ENCODE measurements around the gene HERC6.
A peak's percentile ranks its signal among the peaks of the same experiment; 100 is the strongest.

Gene HERC6

GRCh38 chr4:88439161-88439760, 60.6 kb downstream of the HERC6 start:
- DNase-seq (ENCODE audit: low spot score) (no peak), ATAC-seq (ENCODE audit: low read depth) (peak; percentile 78)
- H3K36me3 ChIP-seq (ENCODE audit: low read depth) = no peaks in the 10 kb centered on the region
- H3K27me3 ChIP-seq (ENCODE audit: insufficient read depth, poor library complexity, severe bottlenecking) = no peaks in the 10 kb centered on the region
- no peaks in the 10 kb centered on the region for H3K9me3 ChIP-seq (ENCODE audit: severe bottlenecking)
- no peak overlapping the region for H3K27ac ChIP-seq (ENCODE audit: poor library complexity, severe bottlenecking)
- H3K4me3 ChIP-seq (ENCODE audit: severe bottlenecking) = no peak overlapping the region
- peaks cover 3% of the 10 kb centered on the region for H3K4me1 ChIP-seq (ENCODE audit: insufficient read depth, poor library complexity, severe bottlenecking)
- no peak for TF ChIP-seq CTCF (IDR thresholded peaks at IDR 0.05; ENCODE audit: poor library complexity, severe bottlenecking)

GRCh38 chr4:88440146-88440545, 61.5 kb downstream of the HERC6 start:
- Histone ChIP-seq H3K4me3 (ENCODE audit: severe bottlenecking) (no peak overlapping the region), H3K9me3 (ENCODE audit: severe bottlenecking) (no peaks in the 10 kb centered on the region), H3K4me1 (ENCODE audit: insufficient read depth, poor library complexity, severe bottlenecking) (peaks cover 7% of the 10 kb centered on the region), H3K36me3 (ENCODE audit: low read depth) (no peaks in the 10 kb centered on the region), H3K27me3 (ENCODE audit: insufficient read depth, poor library complexity, severe bottlenecking) (no peaks in the 10 kb centered on the region), H3K27ac (ENCODE audit: poor library complexity, severe bottlenecking) (no peak overlapping the region)
- DNase-seq (ENCODE audit: low spot score) (no peak), ATAC-seq (ENCODE audit: low read depth) (no peak)
- no peak for TF ChIP-seq CTCF (IDR thresholded peaks at IDR 0.05; ENCODE audit: poor library complexity, severe bottlenecking)

- DNase-seq (ENCODE audit: low spot score) = no peak
Observed at GRCh38 chr4:88441696-88442095, 63.0 kb downstream of the HERC6 start.

GRCh38 chr4:88442689-88443191, 64.1 kb downstream of the HERC6 start:
- no peak for DNase-seq (ENCODE audit: low spot score)
- ATAC-seq (ENCODE audit: low read depth) = no peak
- Histone ChIP-seq H3K9me3 (ENCODE audit: severe bottlenecking) (no peaks in the 10 kb centered on the region), H3K27me3 (ENCODE audit: insufficient read depth, poor library complexity, severe bottlenecking) (no peaks in the 10 kb centered on the region), H3K36me3 (ENCODE audit: low read depth) (no peaks in the 10 kb centered on the region), H3K4me1 (ENCODE audit: insufficient read depth, poor library complexity, severe bottlenecking) (peaks cover 22% of the 10 kb centered on the region), H3K4me3 (ENCODE audit: severe bottlenecking) (no peak overlapping the region), H3K27ac (ENCODE audit: poor library complexity, severe bottlenecking) (no peak overlapping the region)
- TF ChIP-seq CTCF (IDR thresholded peaks at IDR 0.05; ENCODE audit: poor library complexity, severe bottlenecking) = no peak

More at GRCh38 chr4:88441696-88442095, 63.0 kb downstream of the HERC6 start:
- Histone ChIP-seq H3K4me1 (ENCODE audit: insufficient read depth, poor library complexity, severe bottlenecking) (peaks cover 22% of the 10 kb centered on the region), H3K9me3 (ENCODE audit: severe bottlenecking) (no peaks in the 10 kb centered on the region), H3K27ac (ENCODE audit: poor library complexity, severe bottlenecking) (no peak overlapping the region), H3K36me3 (ENCODE audit: low read depth) (no peaks in the 10 kb centered on the region), H3K27me3 (ENCODE audit: insufficient read depth, poor library complexity, severe bottlenecking) (no peaks in the 10 kb centered on the region), H3K4me3 (ENCODE audit: severe bottlenecking) (no peak overlapping the region)
- no peak for ATAC-seq (ENCODE audit: low read depth)
- no peak for TF ChIP-seq CTCF (IDR thresholded peaks at IDR 0.05; ENCODE audit: poor library complexity, severe bottlenecking)

- no peak for DNase-seq (ENCODE audit: low spot score)
- Histone ChIP-seq H3K9me3 (ENCODE audit: severe bottlenecking) (no peaks in the 10 kb centered on the region), H3K27ac (ENCODE audit: poor library complexity, severe bottlenecking) (no peak overlapping the region), H3K4me1 (ENCODE audit: insufficient read depth, poor library complexity, severe bottlenecking) (peaks cover 22% of the 10 kb centered on the region), H3K27me3 (ENCODE audit: insufficient read depth, poor library complexity, severe bottlenecking) (no peaks in the 10 kb centered on the region), H3K4me3 (ENCODE audit: severe bottlenecking) (no peak overlapping the region), H3K36me3 (ENCODE audit: low read depth) (no peaks in the 10 kb centered on the region)
- no peak for ATAC-seq (ENCODE audit: low read depth)
- TF ChIP-seq CTCF (IDR thresholded peaks at IDR 0.05; ENCODE audit: poor library complexity, severe bottlenecking) = no peak
Observed at GRCh38 chr4:88443486-88443885, 64.8 kb downstream of the HERC6 start.
